H9 (cell line): ENCODE data around the gene ZNF385D. TPM values are rescaled to one million over a fixed set of nuclear protein-coding genes. Genes with fewer than 3 reads are reported as not detected.

Source experiments
- DNase-seq: peaks from one replicate; pipeline ENCODE4 v3.0.0-alpha.2; 2017
- H2AFZ ChIP-seq: one replicate; pipeline ENCODE4 v1.6.1; 2013; ENCODE audit warnings: mild to moderate bottlenecking, low read length, control low read depth, moderate library complexity
- H2AK5ac ChIP-seq: 2 replicates; pipeline ENCODE4 v1.6.1; 2013; ENCODE audit warnings: low read length, control low read depth, mixed read lengths; ENCODE audit not compliant: insufficient read length
- H2BK120ac ChIP-seq: one replicate; pipeline ENCODE4 v1.6.1; 2013; ENCODE audit warnings: low read depth, mild to moderate bottlenecking, low read length, control low read depth, inconsistent platforms; ENCODE audit not compliant: poor library complexity, severe bottlenecking
- H2BK12ac ChIP-seq: 2 replicates; pipeline ENCODE4 v1.6.1; 2013; ENCODE audit warnings: low read length, control low read depth, mixed read lengths, low read depth; ENCODE audit not compliant: insufficient read length
- H2BK15ac ChIP-seq: 2 replicates; pipeline ENCODE4 v1.6.1; 2013; ENCODE audit warnings: low read depth, low read length, control low read depth
- H2BK20ac ChIP-seq: one replicate; pipeline ENCODE4 v1.6.1; 2013; ENCODE audit warnings: low read depth, mild to moderate bottlenecking, low read length, control low read depth, inconsistent platforms; ENCODE audit not compliant: poor library complexity, severe bottlenecking
- H2BK5ac ChIP-seq: 2 replicates; pipeline ENCODE4 v1.6.1; 2013; ENCODE audit warnings: low read length, control low read depth, mixed read lengths; ENCODE audit not compliant: insufficient read length
- H3K14ac ChIP-seq: 2 replicates; pipeline ENCODE4 v1.6.1; 2013; ENCODE audit warnings: low read length, control low read depth; ENCODE audit not compliant: insufficient read depth
- H3K18ac ChIP-seq: 2 replicates; pipeline ENCODE4 v1.6.1; 2013; ENCODE audit warnings: low read depth, mild to moderate bottlenecking, mixed read lengths, low read length, control low read depth; ENCODE audit not compliant: insufficient read length
- H3K23ac ChIP-seq: 2 replicates; pipeline ENCODE4 v1.6.1; 2013; ENCODE audit warnings: low read length, control low read depth, mixed read lengths, low read depth; ENCODE audit not compliant: insufficient read length
- H3K23me2 ChIP-seq: 2 replicates; pipeline ENCODE4 v1.6.1; 2013; ENCODE audit warnings: low read depth, mild to moderate bottlenecking, mixed read lengths, low read length, control low read depth; ENCODE audit not compliant: insufficient read length, poor library complexity, severe bottlenecking
- H3K27ac ChIP-seq: 2 replicates; pipeline ENCODE4 v1.5.1; 2013; ENCODE audit warnings: low read length, control low read depth, mixed read lengths, low read depth; ENCODE audit not compliant: insufficient read length
- H3K27me3 ChIP-seq: 2 replicates; pipeline ENCODE4 v1.6.1; 2013; ENCODE audit warnings: low read length, control low read depth, inconsistent platforms; ENCODE audit not compliant: insufficient read depth
- H3K4ac ChIP-seq: 2 replicates; pipeline ENCODE4 v1.6.1; 2013; ENCODE audit warnings: low read depth, mild to moderate bottlenecking, control low read depth, inconsistent platforms, low read length, moderate library complexity
- H3K4me1 ChIP-seq: 2 replicates; pipeline ENCODE4 v1.6.1; 2013; ENCODE audit warnings: low read length, control low read depth, inconsistent platforms; ENCODE audit not compliant: insufficient read depth
- H3K4me2 ChIP-seq: 2 replicates; pipeline ENCODE4 v1.6.1; 2013; ENCODE audit warnings: low read length, control low read depth, mixed read lengths; ENCODE audit not compliant: insufficient read length, insufficient read depth
- H3K56ac ChIP-seq: 2 replicates; pipeline ENCODE4 v1.6.1; 2013; ENCODE audit warnings: low read depth, mild to moderate bottlenecking, mixed read lengths, low read length, control low read depth; ENCODE audit not compliant: insufficient read length
- H3K79me1 ChIP-seq: 2 replicates; pipeline ENCODE4 v1.6.1; 2013; ENCODE audit warnings: low read depth, mild to moderate bottlenecking, moderate library complexity, low read length, control low read depth, inconsistent platforms; ENCODE audit not compliant: insufficient read depth, poor library complexity, severe bottlenecking
- H3K79me2 ChIP-seq: 2 replicates; pipeline ENCODE4 v1.6.1; 2013; ENCODE audit warnings: low read length, control low read depth, inconsistent platforms; ENCODE audit not compliant: insufficient read depth
- H3K9ac ChIP-seq: 2 replicates; pipeline ENCODE4 v1.6.1; 2013; ENCODE audit warnings: low read length, control low read depth, mixed read lengths; ENCODE audit not compliant: insufficient read length; ENCODE audit errors: extremely low read depth
- H3K9me3 ChIP-seq: one replicate; pipeline ENCODE4 v1.6.1; 2013; ENCODE audit warnings: low read depth, low read length, inconsistent platforms; ENCODE audit not compliant: control insufficient read depth
- H3T11ph ChIP-seq: one replicate; pipeline ENCODE4 v1.6.1; 2013; ENCODE audit warnings: mild to moderate bottlenecking, low read length, control low read depth, inconsistent platforms
- H4K20me1 ChIP-seq: one replicate; pipeline ENCODE4 v1.6.1; 2013; ENCODE audit not compliant: control insufficient read depth, insufficient read length, insufficient read depth
- H4K5ac ChIP-seq: 2 replicates; pipeline ENCODE4 v1.6.1; 2013; ENCODE audit warnings: low read depth, mild to moderate bottlenecking, mixed read lengths, low read length, control low read depth; ENCODE audit not compliant: insufficient read length
- H4K8ac ChIP-seq: replicated peaks from 2 replicates; pipeline ENCODE4 v1.6.1; 2013; ENCODE audit warnings: low read length, control low read depth, mixed read lengths, low read depth; ENCODE audit not compliant: insufficient read length
- H4K91ac ChIP-seq: 2 replicates; pipeline ENCODE4 v1.6.1; 2013; ENCODE audit warnings: low read depth, mild to moderate bottlenecking, moderate library complexity, mixed read lengths, low read length, control low read depth; ENCODE audit not compliant: insufficient read length
- H3K27ac Mint-ChIP-seq, 3 experiments: 2 replicates in 2 of 3; 3 replicates in 1 of 3; pipeline ENCODE4 v1.8.0; 2020 to 2021; ENCODE audit warnings: mixed read lengths in 3 of 3, mild to moderate bottlenecking in 1 of 3, moderate library complexity in 1 of 3
- H3K27me3 Mint-ChIP-seq: 2 replicates; pipeline ENCODE4 v1.8.0; 2021; ENCODE audit warnings: low read depth, mild to moderate bottlenecking, moderate library complexity, mixed read lengths
- H3K36me3 Mint-ChIP-seq, 3 experiments: 2 replicates in 2 of 3; 3 replicates in 1 of 3; pipeline ENCODE4 v1.8.0; 2020 to 2021; ENCODE audit warnings: low read depth in 3 of 3, mixed read lengths in 3 of 3; ENCODE audit not compliant: insufficient read depth in 1 of 3
- H3K4me1 Mint-ChIP-seq, 2 experiments: 2 replicates each; pipeline ENCODE4 v1.8.0; 2020; ENCODE audit warnings: mixed read lengths in 2 of 2
- H3K4me3 Mint-ChIP-seq, 2 experiments: 2 replicates in 1 of 2; 3 replicates in 1 of 2; pipeline ENCODE4 v1.8.0; 2020 to 2021; ENCODE audit warnings: mild to moderate bottlenecking in 2 of 2, mixed read lengths in 2 of 2, moderate library complexity in 1 of 2
- H3K9me3 Mint-ChIP-seq, 2 experiments: 2 replicates in 1 of 2; 3 replicates in 1 of 2; pipeline ENCODE4 v1.8.0; 2020; ENCODE audit warnings: mild to moderate bottlenecking in 2 of 2, mixed read lengths in 2 of 2, moderate library complexity in 1 of 2
- CTCF ChIP-seq: fragments of 200-600 bp; sonication (generic); conservative IDR thresholded peaks from 3 replicates; pipeline ENCODE4 v1.8.0; 2021; ENCODE audit warnings: antibody characterized with exemption, mild to moderate bottlenecking
- total RNA-seq: library from RNA; stranded (reverse); gene quantifications from 2 replicates; pipeline ENCODE4 v1.2.1, GENCODE V29; 2021

Gene ZNF385D
- total RNA-seq, 1 experiment from 2014 or later, result 1.5 TPM

- DNase-seq, result no peak
- Histone ChIP-seq H3K27me3 (no peaks in the 10 kb centered on the region), H3K79me1 (no peaks in the 10 kb centered on the region), H3K9ac (no peak overlapping the region), H4K5ac (no peak overlapping the region), H2BK12ac (no peak overlapping the region), H3K9me3 (no peaks in the 10 kb centered on the region), H2BK5ac (no peak overlapping the region), H3K4ac (no peak overlapping the region), H3T11ph (no peak overlapping the region), H3K14ac (no peak overlapping the region), H3K27ac (no peak overlapping the region), H2BK20ac (no peak overlapping the region), H2BK120ac (no peak overlapping the region), H4K8ac (no peak overlapping the region), H3K56ac (no peak overlapping the region), H3K23me2 (no peaks in the 10 kb centered on the region), H2AFZ (no peak overlapping the region), H3K4me2 (no peak overlapping the region), H3K79me2 (no peaks in the 10 kb centered on the region), H3K18ac (no peak overlapping the region), H3K23ac (no peak overlapping the region), H2AK5ac (no peak overlapping the region), H4K91ac (no peak overlapping the region), H3K4me1 (peaks cover 7% of the 10 kb centered on the region; the same call in 1 of the 2 replicates), H2BK15ac (no peak overlapping the region), H4K20me1 (no peaks in the 10 kb centered on the region)
- Mint-ChIP-seq H3K4me3 (no peak overlapping the region), H3K4me1 (peaks cover 21 to 22% of the 10 kb centered on the region in 2 experiments), H3K27me3 (no peaks in the 10 kb centered on the region), H3K9me3 (no peaks in the 10 kb centered on the region), H3K36me3 (no peaks in the 10 kb centered on the region), H3K27ac (no peak overlapping the region)
- no peak for TF ChIP-seq CTCF
Observed at GRCh38 chr3:21682206-21682605, 68.8 kb downstream of the ZNF385D start.
